GM12878 (cell line): ENCODE data around the gene GPATCH2L. TPM values are rescaled to one million over a fixed set of nuclear protein-coding genes. Genes with fewer than 3 reads are reported as not detected.

ENCODE experiments used
- ATAC-seq: fragments of 200-7000 bp; cut with Tn5 transposase; 3 replicates; pipeline ENCODE4 v1.9.1; 2020; ENCODE audit warnings: mild to moderate bottlenecking, moderate library complexity
- BruUV-seq: library from RNA; stranded (reverse); fragments of 400-500 nt; replicated peaks from 2 replicates; lab custom pipeline; 2021; lab: Mats Ljungman, UMichigan
- CTCF ChIA-PET: fragments of 300-600 bp; sonication (Branson Sonifier 250); formaldehyde crosslinking; extraction: SDS; loops from one replicate; lab custom pipeline; 2021; ENCODE audit warnings: inconsistent platforms; lab: Yijun Ruan, JAX
- POLR2A ChIA-PET: fragments of 350-600 bp; formaldehyde crosslinking; extraction: SDS; loops from one replicate; lab custom pipeline; 2021; ENCODE audit warnings: inconsistent platforms; lab: Charles Lee
- RAD21 ChIA-PET: fragments of 300-600 bp; sonication (Branson Sonifier 250); formaldehyde crosslinking; loops from one replicate; lab custom pipeline; 2023; ENCODE audit warnings: antibody characterized with exemption; ENCODE audit not compliant: unreplicated experiment; lab: Charles Lee
- SMC1A ChIA-PET: fragments of 300-600 bp; sonication (Branson Sonifier 250); formaldehyde crosslinking; loops from one replicate; lab custom pipeline; 2023; ENCODE audit not compliant: unreplicated experiment, uncharacterized antibody; lab: Charles Lee
- DNase-seq: peaks from one replicate; pipeline ENCODE4 v3.0.0-alpha.2; 2011; ENCODE audit warnings: low read depth, low spot score
- FAIRE-seq: peaks from 3 replicates; lab custom pipeline; 2011; peaks lifted over from hg19 to GRCh38; lab: Jason Lieb, UNC
- H2AFZ ChIP-seq: 2 replicates; pipeline ENCODE4 v1.6.0; 2011; ENCODE audit warnings: low read depth, low read length, control low read depth; ENCODE audit not compliant: control insufficient read depth
- H3K27ac ChIP-seq: 2 replicates; pipeline ENCODE4 v1.5.1; 2011; ENCODE audit warnings: control low read depth; ENCODE audit not compliant: control insufficient read depth, insufficient read depth
- H3K27me3 ChIP-seq, 2 experiments: replicated peaks in 1 of 2; 2 replicates each; pipeline versions ENCODE4 v1.6.0 to v1.6.1; 2011; ENCODE audit warnings: low read length in 1 of 2; ENCODE audit not compliant: control insufficient read depth in 2 of 2, insufficient read depth in 2 of 2
- H3K36me3 ChIP-seq, 2 experiments: 2 replicates each; pipeline ENCODE4 v1.5.1; 2011; ENCODE audit warnings: low read length in 1 of 2; ENCODE audit not compliant: control insufficient read depth in 2 of 2, insufficient read depth in 2 of 2
- H3K4me1 ChIP-seq: 2 replicates; pipeline ENCODE4 v1.6.1; 2011; ENCODE audit warnings: mild to moderate bottlenecking, low read length, moderate library complexity, mixed read lengths; ENCODE audit not compliant: control insufficient read depth, insufficient read depth
- H3K4me2 ChIP-seq: 2 replicates; pipeline ENCODE4 v1.6.0; 2011; ENCODE audit warnings: control low read depth; ENCODE audit not compliant: control insufficient read depth, insufficient read depth
- H3K4me3 ChIP-seq: fragments of 200-600 bp; sonication (generic); 2 replicates; pipeline ENCODE4 v1.5.1; 2016
- H3K79me2 ChIP-seq: 2 replicates; pipeline ENCODE4 v1.6.0; 2011; ENCODE audit warnings: low read length; ENCODE audit not compliant: control insufficient read depth, insufficient read depth
- H3K9ac ChIP-seq: 2 replicates; pipeline ENCODE4 v1.8.0; 2011; ENCODE audit warnings: low read length, control low read depth, mixed read lengths; ENCODE audit not compliant: control insufficient read depth, insufficient read depth
- H3K9me3 ChIP-seq: replicated peaks from 3 replicates; pipeline ENCODE4 v1.5.1; 2011; ENCODE audit warnings: mild to moderate bottlenecking, low read length; ENCODE audit not compliant: control insufficient read depth, insufficient read depth
- H4K20me1 ChIP-seq: 2 replicates; pipeline ENCODE4 v1.6.0; 2011; ENCODE audit not compliant: control insufficient read depth, insufficient read depth
- BACH1 ChIP-seq: fragments of 450-650 bp; IDR thresholded peaks from 2 replicates; pipeline ENCODE4 v1.6.1; 2017; ENCODE audit warnings: mild to moderate bottlenecking, borderline replicate concordance
- CREB1 ChIP-seq: IDR thresholded peaks from 2 replicates; pipeline ENCODE4 v1.6.1; 2012; ENCODE audit warnings: low read depth, mild to moderate bottlenecking, inconsistent platforms
- KLF5 ChIP-seq: fragments of 450-650 bp; IDR thresholded peaks from 2 replicates; pipeline ENCODE4 v1.6.1; 2014; ENCODE audit warnings: mild to moderate bottlenecking; ENCODE audit not compliant: partially characterized antibody
- MEF2A ChIP-seq: IDR thresholded peaks from 2 replicates; pipeline ENCODE4 v1.6.1; 2011; ENCODE audit warnings: low read depth, mild to moderate bottlenecking, low read length, moderate library complexity; ENCODE audit not compliant: insufficient read depth
- NR2C1 ChIP-seq: fragments of 450-650 bp; IDR thresholded peaks from 2 replicates; pipeline ENCODE4 v1.6.1; 2017; ENCODE audit warnings: antibody characterized with exemption, mild to moderate bottlenecking, moderate library complexity
- PML ChIP-seq: IDR thresholded peaks from 2 replicates; pipeline ENCODE4 v1.6.1; 2012; ENCODE audit warnings: low read length, inconsistent platforms
- RAD51 ChIP-seq: fragments of 450-650 bp; IDR thresholded peaks from 2 replicates; pipeline ENCODE4 v1.6.1; 2016; ENCODE audit warnings: moderate library complexity, mild to moderate bottlenecking, inconsistent platforms
- RB1 ChIP-seq: fragments of 450-650 bp; formaldehyde crosslinking; IDR thresholded peaks from 2 replicates; pipeline ENCODE4 v1.6.1; 2017; ENCODE audit warnings: mild to moderate bottlenecking, borderline replicate concordance
- SPI1 ChIP-seq: IDR thresholded peaks from 2 replicates; pipeline ENCODE4 v1.6.1; 2011; ENCODE audit warnings: low read depth, mild to moderate bottlenecking, low read length, moderate library complexity, borderline replicate concordance; ENCODE audit not compliant: insufficient read depth
- STAT1 ChIP-seq: fragments of 450-650 bp; conservative IDR thresholded peaks from 2 replicates; pipeline ENCODE4 v1.6.1; 2014; ENCODE audit warnings: antibody characterized with exemption, mild to moderate bottlenecking
- USF1 ChIP-seq: IDR thresholded peaks from 2 replicates; pipeline ENCODE4 v1.6.1; 2011; ENCODE audit warnings: borderline replicate concordance, low read depth, mild to moderate bottlenecking, moderate library complexity, mixed read lengths, low read length; ENCODE audit not compliant: insufficient read depth; ENCODE audit errors: extremely low read length
- YY1 ChIP-seq: IDR thresholded peaks from 2 replicates; pipeline ENCODE4 v1.6.1; 2011; ENCODE audit warnings: low read depth, mild to moderate bottlenecking, low read length
- ZNF622 ChIP-seq: fragments of 450-650 bp; IDR thresholded peaks from 2 replicates; pipeline ENCODE4 v1.6.1; 2017; ENCODE audit warnings: mild to moderate bottlenecking, inconsistent platforms
- ZZZ3 ChIP-seq: IDR thresholded peaks from 2 replicates; pipeline ENCODE4 v1.6.1; 2011; ENCODE audit warnings: low read depth; ENCODE audit not compliant: control insufficient read depth, insufficient read length
- WGBS: methylation state at CpG from one replicate; pipeline ENCODE4 v1.1.6; 2016; ENCODE audit warnings: low lambda C conversion rate; ENCODE audit not compliant: insufficient replicate concordance, insufficient coverage; ENCODE audit errors: missing lambda C conversion rate; 5-methylcytosine and 5-hydroxymethylcytosine counted together
- in situ Hi-C: fragments of 300-500 bp; cut with MboI; formaldehyde crosslinking; loops from 9 replicates; pipeline ENCODE4 v1.14.3; 2018; ENCODE audit warnings: mixed read lengths
- intact Hi-C: fragments of 100-400 bp; cut with micrococcal nuclease; formaldehyde crosslinking; loops from one replicate; pipeline ENCODE4 v1.14.2; 2022; ENCODE audit not compliant: unreplicated experiment
- polyA plus RNA-seq, 11 experiments: library from polyadenylated mRNA; depleted of rRNA in 4 of 11; unstranded in 6 of 11; stranded (reverse) in 5 of 11; fragments of >200 nt; fragmentation: Nextera tagmentation in 4 of 11; fragmentation: Illumina TruSeq in 1 of 11; extraction: Ambion mirVana in 4 of 11; extraction: Trizol in 1 of 11; gene quantifications; 1 replicate in 1 of 11; 2 replicates in 10 of 11; pipeline versions ENCODE4 v1.2.1 to v1.2.3, GENCODE V29; 2011 to 2016; ENCODE audit warnings: inconsistent platforms in 2 of 11, missing spikeins in 2 of 11, low read depth in 1 of 11
- total RNA-seq, 4 experiments: library from RNA; depleted of rRNA in 3 of 4; stranded (reverse); fragments of >200 nt in 3 of 4; fragmentation: Illumina TruSeq in 1 of 4; extraction: Trizol in 1 of 4; gene quantifications; 2 replicates each; pipeline versions ENCODE4 v1.2.1 to v1.2.3, GENCODE V29; 2013 to 2021

Gene GPATCH2L
- total and polyA plus RNA-seq, 10 of the 15 experiments (the other 5 are each of a cell fraction or from before 2014, with no cell fraction given), result 9.1 to 50.9 (median 24.4) TPM

- no peak overlapping the region for H3K9ac ChIP-seq
- TF ChIP-seq STAT1, result no peak
- no peak for TF ChIP-seq NR2C1
- no peak for TF ChIP-seq RAD51
- TF ChIP-seq RB1, result no peak
- no peak for TF ChIP-seq SPI1
- no peak for TF ChIP-seq ZNF622
- TF ChIP-seq KLF5, result no peak
- TF ChIP-seq YY1, result no peak
- no peak for TF ChIP-seq BACH1
- TF ChIP-seq CREB1, result no peak
- no peak for TF ChIP-seq PML
- TF ChIP-seq MEF2A, result no peak
- no peak for TF ChIP-seq ZZZ3
- TF ChIP-seq USF1, result no peak
- in situ Hi-C loops, result no loop called here
- no peaks in the 10 kb centered on the region for H4K20me1 ChIP-seq
- ChIA-PET SMC1A (no interaction called here), RAD21 (no interaction called here), CTCF (interaction anchor here (1.0 kb wide), 1 partner anchor 59 kb away, joined by 3 read pairs; no protein-coding TSS in a partner anchor), POLR2A (no interaction called here)
- no peak for FAIRE-seq
- no peak overlapping the region for H3K4me2 ChIP-seq
- no peaks in the 10 kb centered on the region; the same call in 2 of the 3 replicates for H3K9me3 ChIP-seq
- H3K4me3 ChIP-seq, result no peak overlapping the region
- 33% methylated on average over 13 of the region's 14 CpGs for WGBS
- no TSS peak for BruUV-seq
- intact Hi-C loops, result no loop called here
- DNase-seq, result no peak
- no peak overlapping the region for H3K27ac ChIP-seq
- no peaks in the 10 kb centered on the region for H3K79me2 ChIP-seq
- no peaks in the 10 kb centered on the region for H3K4me1 ChIP-seq
- ATAC-seq, result no peak
- no peaks in the 10 kb centered on the region for H3K36me3 ChIP-seq
- no peak overlapping the region for H2AFZ ChIP-seq
- 0 out of 4 replicates have a peak, but pooled peaks cover 0 to 1% of the 10 kb centered on the region in 2 experiments for H3K27me3 ChIP-seq
Observed at GRCh38 chr14:76109087-76109880, 42.4 kb upstream of the GPATCH2L start.
